Large intestine (tissue), 3 donors: ENCODE results near the gene XRN1. TPM values are rescaled to one million over a fixed set of nuclear protein-coding genes. Genes with fewer than 3 reads are reported as not detected.
"Not testable (repeated sequence)": the region's sequence is repeated elsewhere in the genome, so short reads cannot be mapped to it uniquely, and the experiment has no call there.

Experiments
- DNase-seq, 2 donors: peaks; one replicate each; pipeline versions ENCODE4 v3.0.0 to v3.0.0-alpha.2; 2013
- H3K27ac ChIP-seq: one replicate; pipeline ENCODE4 v1.5.1; 2013; ENCODE audit warnings: low read length
- H3K27me3 ChIP-seq: 2 replicates; pipeline ENCODE4 v1.6.1; 2013; ENCODE audit warnings: low read length; ENCODE audit not compliant: control insufficient read depth, insufficient read depth
- H3K36me3 ChIP-seq: 2 replicates; pipeline ENCODE4 v1.6.1; 2013; ENCODE audit warnings: low read length; ENCODE audit not compliant: control insufficient read depth, insufficient read depth
- H3K4me1 ChIP-seq: one replicate; pipeline ENCODE4 v1.6.1; 2013; ENCODE audit warnings: low read length; ENCODE audit not compliant: control insufficient read depth, insufficient read depth
- H3K4me3 ChIP-seq: one replicate; pipeline ENCODE4 v1.5.1; 2013; ENCODE audit warnings: low read length
- H3K9me3 ChIP-seq: one replicate; pipeline ENCODE4 v1.6.1; 2013; ENCODE audit warnings: mild to moderate bottlenecking, low read depth, low read length, moderate library complexity; ENCODE audit not compliant: control insufficient read depth
- WGBS: methylation state at CpG from one replicate; pipeline ENCODE4 v1.1.5; 2013; ENCODE audit warnings: low lambda C conversion rate; ENCODE audit not compliant: insufficient coverage; 5-methylcytosine and 5-hydroxymethylcytosine counted together
- polyA plus RNA-seq: library from polyadenylated mRNA; unstranded; fragments of 120-200 nt; gene quantifications from one replicate; pipeline ENCODE4 v1.2.1, GENCODE V29; 2013

Gene XRN1
- polyA plus RNA-seq, 1 donor = 36.5 TPM

GRCh38 chr3:142374687-142375086 lies 73.2 kb downstream of the XRN1 start:
- 100% methylated on average over 1 of the region's 3 CpGs for WGBS
- peaks cover 39% of the 10 kb centered on the region for H3K36me3 ChIP-seq
- DNase-seq = no peak
- no peaks in the 10 kb centered on the region for H3K9me3 ChIP-seq
- H3K27me3 ChIP-seq = no peaks in the 10 kb centered on the region
- no peak overlapping the region for H3K4me3 ChIP-seq
- no peak overlapping the region for H3K27ac ChIP-seq
- H3K4me1 ChIP-seq = no peaks in the 10 kb centered on the region

- H3K27me3 ChIP-seq, H3K4me3 ChIP-seq, H3K4me1 ChIP-seq, H3K9me3 ChIP-seq, DNase-seq, H3K27ac ChIP-seq: not testable (repeated sequence)
- 80% methylated on average over 1 of the region's 6 CpGs for whole genome bisulfite sequencing
- peaks cover 34% of the 10 kb centered on the region for H3K36me3 ChIP-seq
These were observed 78.3 kb downstream of the XRN1 start for GRCh38 chr3:142369576-142369975.

DNA sequence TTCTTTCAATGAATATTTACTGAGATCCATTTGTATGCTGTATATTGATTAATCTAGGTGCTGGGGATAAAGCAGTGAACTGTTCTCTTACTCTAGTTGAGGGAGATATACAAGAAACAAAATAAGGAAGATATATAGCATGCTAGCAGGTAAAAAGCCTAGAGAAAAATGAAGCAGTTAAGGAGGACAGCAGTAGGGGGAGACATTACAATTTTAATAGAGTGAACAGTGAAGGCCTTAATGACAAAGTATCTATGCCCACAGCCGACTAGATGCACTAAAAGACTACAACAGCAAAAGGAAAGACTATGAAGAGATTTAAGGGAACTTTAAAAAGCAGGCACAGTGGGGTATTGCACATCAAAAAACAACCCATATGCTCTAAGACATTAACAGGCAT lies 81.4 kb downstream of the XRN1 start:
- Histone ChIP-seq H3K27ac (no peak overlapping the region), H3K36me3 (peaks cover 30% of the 10 kb centered on the region), H3K4me3 (no peak overlapping the region), H3K27me3 (no peaks in the 10 kb centered on the region), H3K9me3 (no peaks in the 10 kb centered on the region), H3K4me1 (no peaks in the 10 kb centered on the region)
- no peak for DNase-seq
- no CpG with 5 or more reads among the region's 1 CpG for WGBS

GRCh38 chr3:142363936-142364467 lies 83.8 kb downstream of the XRN1 start:
- H3K4me1 ChIP-seq = no peaks in the 10 kb centered on the region
- peaks cover 35% of the 10 kb centered on the region for H3K36me3 ChIP-seq
- 100% methylated on average over 1 of the region's 2 CpGs for WGBS
- H3K27me3 ChIP-seq = no peaks in the 10 kb centered on the region
- no peaks in the 10 kb centered on the region for H3K9me3 ChIP-seq
- H3K27ac ChIP-seq = no peak overlapping the region
- H3K4me3 ChIP-seq = no peak overlapping the region
- DNase-seq = no peak

DNA sequence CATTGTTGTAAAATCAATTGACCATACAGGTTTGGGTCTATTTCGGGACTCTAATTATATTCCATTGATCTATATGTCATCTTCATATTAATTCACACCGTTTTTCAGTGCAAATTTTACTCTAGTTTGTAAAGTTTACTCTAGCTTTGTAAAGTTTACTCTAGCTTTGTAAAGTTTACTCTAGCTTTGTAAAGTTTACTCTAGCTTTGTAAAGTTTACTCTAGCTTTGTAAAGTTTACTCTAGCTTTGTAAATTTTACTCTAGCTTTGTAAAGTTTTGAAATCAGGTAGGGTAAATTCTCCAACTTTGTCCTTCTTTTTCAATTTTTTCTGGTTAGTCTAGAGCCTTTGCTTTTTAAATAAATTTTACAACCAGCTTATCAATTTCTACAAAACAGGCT lies 84.4 kb downstream of the XRN1 start:
- WGBS = 46% methylated on average over 2 of the region's 2 CpGs
- H3K4me3 ChIP-seq, H3K27me3 ChIP-seq, H3K27ac ChIP-seq, DNase-seq, H3K9me3 ChIP-seq, H3K4me1 ChIP-seq: not testable (repeated sequence)
- H3K36me3 ChIP-seq = peaks cover 31% of the 10 kb centered on the region

DNA sequence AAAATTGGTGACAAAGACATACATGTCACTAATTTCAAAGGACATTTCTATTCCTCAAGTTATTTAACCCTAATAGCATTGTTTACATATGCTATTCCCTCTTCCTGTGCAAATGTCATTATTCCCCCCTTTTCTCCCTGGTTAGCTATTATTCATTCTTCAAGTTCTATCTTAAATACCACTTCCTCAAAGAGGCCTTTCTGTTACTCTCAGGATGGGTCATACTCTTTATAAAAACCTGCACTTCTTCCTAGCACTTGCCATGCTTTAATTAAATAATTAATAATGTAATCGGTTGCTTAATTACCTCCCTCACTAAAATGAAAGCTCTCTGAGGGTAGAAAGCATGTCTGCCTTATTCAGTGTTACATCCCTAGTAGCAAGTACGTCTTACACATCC lies 88.5 kb downstream of the XRN1 start:
- Histone ChIP-seq H3K27ac (no peak overlapping the region), H3K9me3 (peaks cover 2% of the 10 kb centered on the region), H3K27me3 (no peaks in the 10 kb centered on the region), H3K36me3 (peaks cover 48% of the 10 kb centered on the region), H3K4me1 (no peaks in the 10 kb centered on the region), H3K4me3 (no peak overlapping the region)
- no peak for DNase-seq
- WGBS = no CpG with 5 or more reads among the region's 2 CpGs

- Histone ChIP-seq H3K4me3 (no peak overlapping the region), H3K27ac (no peak overlapping the region), H3K27me3 (no peaks in the 10 kb centered on the region), H3K4me1 (no peaks in the 10 kb centered on the region), H3K9me3 (peaks cover 2% of the 10 kb centered on the region), H3K36me3 (peaks cover 58% of the 10 kb centered on the region)
- WGBS = no CpG with 5 or more reads among the region's 3 CpGs
- DNase-seq = no peak
These were observed 91.0 kb downstream of the XRN1 start for GRCh38 chr3:142356818-142357217.

- H3K4me3 ChIP-seq = no peak overlapping the region
- no CpG with 5 or more reads among the region's 3 CpGs for WGBS
- H3K27ac ChIP-seq = no peak overlapping the region
- DNase-seq = no peak
- H3K27me3 ChIP-seq = no peaks in the 10 kb centered on the region
- H3K36me3 ChIP-seq = peaks cover 57% of the 10 kb centered on the region
- H3K4me1 ChIP-seq = no peaks in the 10 kb centered on the region
- H3K9me3 ChIP-seq = peaks cover 2% of the 10 kb centered on the region
These were observed 92.1 kb downstream of the XRN1 start for GRCh38 chr3:142355692-142356091.

DNA sequence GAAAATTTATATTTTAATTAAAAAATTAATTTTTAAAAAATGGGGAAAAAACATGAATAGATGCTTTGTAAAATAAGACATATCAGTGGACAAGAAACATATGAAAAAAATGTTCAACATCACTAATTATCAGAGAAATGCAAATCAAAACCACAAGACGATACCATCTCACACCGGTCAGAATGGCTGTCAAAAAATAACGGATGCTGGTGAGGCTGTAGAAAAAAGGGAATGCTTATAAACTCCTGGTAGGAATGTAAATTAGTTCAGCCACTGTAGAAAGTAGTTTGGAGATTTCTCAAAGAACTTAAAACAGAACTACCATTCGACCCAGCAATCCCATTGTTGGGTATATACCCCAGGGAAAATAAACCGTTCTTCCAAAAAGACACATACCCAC lies 93.8 kb downstream of the XRN1 start:
- Histone ChIP-seq H3K27me3 (no peaks in the 10 kb centered on the region), H3K27ac (no peak overlapping the region), H3K4me1 (no peaks in the 10 kb centered on the region), H3K36me3 (peaks cover 64% of the 10 kb centered on the region), H3K9me3 (peaks cover 2% of the 10 kb centered on the region), H3K4me3 (no peak overlapping the region)
- WGBS = 96% methylated on average over 3 of the region's 5 CpGs
- DNase-seq = no peak

DNA sequence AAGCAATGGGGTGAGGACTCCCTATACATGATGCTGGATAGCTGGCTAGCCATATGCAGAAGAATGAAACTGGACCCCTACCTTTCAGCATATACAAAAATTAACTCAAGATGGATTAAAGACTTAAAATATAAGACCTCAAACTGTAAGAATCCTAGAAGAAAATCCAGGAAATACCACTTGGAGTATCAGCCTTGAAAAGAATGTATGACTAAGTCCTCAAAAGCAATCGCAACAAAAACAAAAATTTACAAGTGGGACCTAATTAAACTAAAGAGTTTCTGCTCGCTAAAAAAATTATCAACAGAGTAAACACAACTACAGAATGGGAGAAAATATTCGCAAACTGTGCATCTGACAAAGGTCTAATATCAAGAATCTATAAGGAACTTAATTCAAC lies 94.3 kb downstream of the XRN1 start:
- peaks cover 2% of the 10 kb centered on the region for H3K9me3 ChIP-seq
- H3K36me3 ChIP-seq = peaks cover 68% of the 10 kb centered on the region
- H3K27ac ChIP-seq = no peak overlapping the region
- H3K4me3 ChIP-seq = no peak overlapping the region
- whole genome bisulfite sequencing = 100% methylated on average over 3 of the region's 3 CpGs
- H3K27me3 ChIP-seq = no peaks in the 10 kb centered on the region
- no peaks in the 10 kb centered on the region for H3K4me1 ChIP-seq
- DNase-seq = no peak

GRCh38 chr3:142352698-142353097 lies 95.1 kb downstream of the XRN1 start:
- not testable (repeated sequence) for DNase-seq

More at GRCh38 chr3:142352698-142353097, 95.1 kb downstream of the XRN1 start:
- H3K36me3 ChIP-seq = peaks cover 70% of the 10 kb centered on the region
- H3K4me3 ChIP-seq, H3K4me1 ChIP-seq, H3K27me3 ChIP-seq, H3K27ac ChIP-seq, H3K9me3 ChIP-seq: not testable (repeated sequence)
- WGBS = no CpG with 5 or more reads among the region's 3 CpGs
